CD4-positive, alpha-beta T cell treated with Interleukin-21 for 1 hour (primary cell): ENCODE data around the gene FAM209B.
"Not testable (repeated sequence)": the region's sequence is repeated elsewhere in the genome, so short reads cannot be mapped to it uniquely, and the experiment has no call there.

ENCODE experiments used
- DNase-seq: peaks from one replicate; pipeline ENCODE4 v3.0.0-alpha.2; 2020

The FAM209B gene

DNA sequence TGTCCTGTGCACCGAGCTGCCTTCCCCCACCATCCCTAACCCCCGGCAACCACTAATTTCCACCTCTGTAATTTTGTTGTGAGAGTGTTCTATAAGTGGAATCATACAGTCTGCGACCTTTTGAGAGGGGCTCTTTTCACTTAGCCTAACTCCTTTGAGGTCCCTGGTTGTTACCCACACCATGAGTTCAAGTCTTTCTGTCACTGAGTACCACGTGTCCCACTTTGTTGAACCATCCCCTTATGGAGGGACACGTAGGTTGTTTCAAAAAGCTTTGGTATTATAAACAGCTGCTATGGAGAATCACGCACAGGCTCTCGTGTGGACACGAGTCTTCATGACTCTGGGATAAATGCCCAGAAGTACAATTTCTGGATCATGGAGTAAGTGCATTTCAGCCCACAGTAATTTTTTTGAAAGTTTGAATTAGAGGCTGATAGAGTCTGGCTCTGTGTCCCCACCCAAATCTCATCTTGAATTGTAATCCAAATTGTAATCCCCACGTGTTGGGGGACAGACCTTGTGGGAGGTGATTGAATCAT is 9.5 kb downstream of the FAM209B start:
- DNase-seq: no peak

DNA sequence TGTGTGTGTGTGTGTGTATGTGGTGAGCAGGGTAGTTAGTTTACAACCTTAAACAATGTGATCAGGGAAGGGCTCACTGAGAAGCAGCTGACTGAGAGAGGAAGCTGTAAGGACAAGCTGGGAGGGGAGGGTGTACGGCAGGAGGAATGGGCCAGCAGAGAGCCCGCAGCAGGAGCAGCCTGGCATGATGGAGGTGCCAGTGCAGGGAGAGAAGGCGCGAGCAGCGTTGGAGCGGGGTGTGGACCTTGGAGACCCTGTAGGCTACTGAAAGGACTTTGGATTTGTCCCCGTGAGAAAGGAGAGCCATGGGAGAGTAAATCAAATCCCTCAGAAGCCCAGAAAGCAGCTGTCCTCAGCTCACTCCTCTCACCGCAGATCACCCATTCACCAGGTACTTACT is 18.5 kb downstream of the FAM209B start:
- no peak for DNase-seq

DNA sequence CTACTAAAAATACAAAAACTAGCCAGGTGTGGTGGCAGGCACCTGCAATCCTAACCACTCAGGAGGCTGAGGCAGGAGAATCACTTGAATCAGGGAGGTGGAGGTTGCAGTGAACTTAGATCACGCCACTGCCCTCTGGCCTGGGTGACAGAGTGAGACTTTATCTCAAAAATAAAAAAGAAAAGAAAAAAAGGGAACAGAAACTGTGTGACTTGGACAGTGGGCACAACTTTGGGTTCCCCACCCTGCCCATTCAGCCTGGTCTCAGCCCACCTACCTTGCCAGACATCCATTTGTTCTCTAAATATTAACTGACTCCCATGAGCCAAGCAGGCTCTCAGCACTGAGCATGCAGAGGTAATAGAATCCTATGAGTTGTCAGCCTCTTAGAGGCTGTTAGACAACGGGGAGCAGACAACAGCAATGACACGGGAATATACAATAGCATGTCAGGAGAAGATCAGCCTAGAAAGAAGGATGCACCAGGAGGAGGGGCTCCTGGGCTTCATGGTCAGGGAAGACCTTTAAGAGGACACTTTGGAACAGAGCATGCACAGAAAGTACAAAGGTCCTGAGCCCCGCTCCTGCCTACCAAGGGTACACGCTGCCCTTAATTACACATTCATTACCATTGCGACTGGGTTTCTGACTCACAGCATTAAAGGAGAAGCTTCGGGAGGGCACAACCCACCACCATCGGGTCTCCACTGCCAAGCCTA is 20.0 kb downstream of the FAM209B start:
- DNase-seq: no peak

DNA sequence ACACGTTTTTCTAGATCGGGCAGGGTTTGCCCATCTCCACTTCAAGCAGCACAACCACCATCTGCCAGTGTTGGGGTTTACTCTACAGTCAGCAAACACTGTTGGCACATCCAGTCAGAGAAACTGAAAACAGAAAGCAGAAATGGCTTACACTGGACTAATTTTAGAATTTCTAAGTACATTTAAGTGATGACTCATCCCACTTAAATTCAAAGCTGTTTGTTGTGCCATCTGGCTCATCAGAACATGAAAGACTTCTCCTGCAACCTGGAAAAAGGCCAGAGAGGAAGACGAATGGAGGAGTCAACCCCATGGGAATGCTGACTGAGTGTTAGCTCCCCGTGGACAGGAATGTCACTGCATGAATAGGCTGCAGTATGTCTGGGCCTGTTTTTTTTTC is 21.8 kb downstream of the FAM209B start:
- no peak for DNase-seq

DNA sequence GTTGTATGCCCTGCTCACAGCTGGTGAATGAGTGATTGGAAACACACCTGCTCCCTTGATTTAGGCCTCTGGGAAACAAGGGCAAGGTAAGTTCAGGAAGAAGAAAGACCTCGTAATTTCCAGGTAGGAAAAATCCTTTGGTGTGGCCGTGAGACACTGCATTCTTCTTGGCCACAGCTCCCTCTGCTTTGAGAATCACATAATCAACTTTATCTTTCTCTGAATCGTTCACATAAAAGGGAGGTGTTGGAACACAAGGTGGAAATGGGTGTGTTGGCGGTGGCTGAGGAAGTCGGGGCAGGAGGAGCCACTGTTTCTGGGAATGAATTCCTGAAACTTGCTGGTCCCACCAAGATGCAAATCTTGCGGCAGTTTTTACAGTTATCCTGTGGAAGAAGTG is 25.9 kb downstream of the FAM209B start:
- no peak for DNase-seq

DNA sequence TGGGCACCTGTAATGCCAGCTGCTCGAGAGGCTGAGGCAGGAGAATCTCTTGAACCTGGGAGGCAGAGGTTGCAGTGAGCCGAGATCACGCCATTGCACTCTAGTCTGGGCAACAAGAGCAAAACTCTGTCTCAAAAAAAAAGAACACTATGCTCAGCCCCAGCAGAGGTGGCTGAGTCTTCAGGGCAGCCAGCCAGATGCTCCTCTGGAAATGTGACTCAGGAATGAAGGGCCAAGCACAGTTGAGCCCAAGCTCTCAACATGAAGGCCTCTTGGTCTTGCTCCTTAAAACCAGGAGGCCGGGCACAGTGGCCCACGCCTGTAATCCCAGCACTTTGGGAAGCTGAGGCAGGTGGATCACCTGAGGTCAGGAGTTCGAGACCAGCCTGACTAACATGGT is 31.5 kb downstream of the FAM209B start:
- DNase-seq: not testable (repeated sequence)

DNA sequence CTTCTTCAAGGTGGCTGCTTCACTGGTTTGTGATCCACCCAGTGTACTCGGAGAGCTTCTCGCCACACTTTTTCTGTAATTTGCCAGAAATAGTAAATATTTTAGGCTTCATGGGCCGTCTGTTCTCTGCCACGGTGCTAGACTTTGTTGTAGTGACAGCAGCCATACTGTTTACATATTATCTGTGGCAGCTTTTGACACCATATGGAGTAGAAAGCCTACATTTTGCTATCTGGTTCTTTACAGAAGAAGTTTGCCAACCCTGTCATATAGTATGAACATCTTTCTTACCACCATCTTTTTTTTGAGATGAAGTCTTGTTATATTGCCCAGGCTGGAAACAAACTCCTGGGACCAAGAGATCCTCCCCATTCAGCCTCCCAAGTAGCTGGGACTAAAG is 32.5 kb downstream of the FAM209B start:
- DNase-seq: no peak

DNA sequence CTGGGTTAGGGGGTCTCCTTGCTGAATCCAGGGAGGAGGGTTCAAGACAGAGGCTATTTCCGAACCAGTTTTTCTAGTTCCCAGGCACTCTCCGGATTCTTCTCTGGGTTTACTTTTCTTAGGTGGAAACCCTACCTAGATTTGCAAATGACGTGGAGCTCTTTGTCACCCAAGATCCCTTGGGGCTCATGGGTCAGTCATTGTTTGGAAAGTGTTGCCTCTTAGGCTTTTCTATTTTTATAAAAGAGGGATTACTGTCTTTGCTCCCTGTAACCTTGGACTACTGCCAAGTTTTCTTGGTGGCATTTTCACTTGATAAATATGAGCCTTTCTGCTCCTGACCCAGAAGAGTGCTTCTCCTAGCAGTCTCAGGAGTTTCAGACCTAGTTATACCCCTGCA is 33.6 kb downstream of the FAM209B start:
- no peak for DNase-seq

DNA sequence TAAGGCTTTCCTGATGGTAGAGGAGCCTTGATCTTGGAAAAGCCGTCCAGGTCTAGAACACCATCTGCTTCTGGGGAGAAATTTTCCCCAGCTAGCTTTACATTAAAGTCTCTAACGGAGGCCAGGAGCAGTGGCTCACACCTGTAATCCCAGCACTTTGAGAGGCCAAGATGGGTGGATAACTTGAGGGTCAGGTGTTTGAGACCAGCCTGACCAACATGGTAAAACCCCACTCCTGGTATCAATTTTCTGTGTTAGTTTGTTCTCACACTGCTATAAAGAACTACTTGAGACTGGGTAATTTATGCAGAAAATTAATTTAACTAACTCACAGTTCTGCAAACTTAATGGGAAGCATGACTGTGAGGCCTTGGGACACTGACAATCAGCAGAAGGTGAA is 37.8 kb downstream of the FAM209B start:
- no peak for DNase-seq

DNA sequence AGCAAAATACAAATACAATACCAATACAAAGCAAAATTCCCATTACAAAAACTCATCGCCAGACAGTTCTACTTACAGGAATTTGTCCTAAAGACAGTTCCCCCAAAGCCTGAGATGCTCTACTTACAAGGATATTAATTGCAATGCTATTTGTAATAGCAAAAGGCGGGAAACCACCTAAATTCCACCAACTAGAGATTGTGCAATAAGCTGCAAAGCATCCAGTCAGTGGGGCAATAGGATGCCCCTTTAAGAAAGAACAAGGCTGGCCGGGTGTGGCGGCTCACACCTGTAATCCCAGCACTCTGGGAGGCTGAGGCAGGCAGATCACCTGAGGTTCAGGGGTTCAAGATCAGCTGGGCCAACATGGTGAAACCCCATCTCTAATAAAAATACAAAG is 39.1 kb downstream of the FAM209B start:
- DNase-seq: no peak

DNA sequence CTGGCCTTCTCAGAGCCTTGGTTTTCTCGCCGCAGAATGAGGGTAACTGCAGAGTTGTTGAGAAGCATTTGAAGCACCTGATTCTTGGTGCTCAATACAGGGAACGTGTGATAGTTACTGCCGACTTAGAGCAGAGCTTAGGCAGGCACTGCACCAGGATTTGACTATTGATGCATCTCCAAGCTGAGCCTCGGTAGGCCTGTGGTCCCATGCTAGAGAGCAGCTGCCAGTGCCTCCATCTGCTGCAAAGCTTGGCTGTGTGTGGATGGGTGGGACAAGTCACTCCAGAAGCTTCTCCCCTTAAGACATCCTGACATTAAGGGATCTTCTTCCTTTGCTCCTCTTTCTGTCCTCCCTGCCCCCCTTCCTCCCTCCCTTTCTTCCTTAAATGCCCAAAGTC is 40.9 kb downstream of the FAM209B start:
- DNase-seq: no peak

DNA sequence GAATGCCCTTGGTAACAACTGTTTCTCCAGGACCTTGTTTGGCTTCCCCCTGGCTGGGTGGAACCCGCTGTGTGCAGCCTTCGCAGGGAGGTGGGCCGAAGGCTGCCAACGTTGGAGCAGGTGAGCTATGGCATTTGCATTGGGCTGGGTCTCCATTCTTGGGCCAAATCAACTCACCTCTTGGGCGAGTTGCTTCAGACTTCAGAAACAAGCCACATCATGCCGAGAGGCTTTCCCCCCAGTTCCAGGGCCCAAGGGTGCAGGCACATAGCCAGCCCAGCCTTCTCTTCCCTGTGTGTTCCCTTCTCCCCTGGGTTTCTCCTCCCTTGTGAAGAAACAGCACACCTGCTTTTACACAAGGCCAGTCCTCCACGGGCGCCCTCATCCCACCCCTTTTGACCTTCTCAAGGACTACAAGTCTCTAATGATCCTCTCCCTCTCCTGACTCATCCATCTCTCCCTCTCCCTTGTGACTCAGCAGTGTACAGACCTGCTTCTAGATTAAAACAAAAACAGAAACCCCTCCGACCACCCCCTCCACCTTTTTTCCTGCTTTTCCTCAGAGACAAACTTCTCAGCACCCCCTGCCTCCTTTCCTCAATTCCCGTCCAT is 41.6 kb downstream of the FAM209B start:
- DNase-seq: no peak

DNA sequence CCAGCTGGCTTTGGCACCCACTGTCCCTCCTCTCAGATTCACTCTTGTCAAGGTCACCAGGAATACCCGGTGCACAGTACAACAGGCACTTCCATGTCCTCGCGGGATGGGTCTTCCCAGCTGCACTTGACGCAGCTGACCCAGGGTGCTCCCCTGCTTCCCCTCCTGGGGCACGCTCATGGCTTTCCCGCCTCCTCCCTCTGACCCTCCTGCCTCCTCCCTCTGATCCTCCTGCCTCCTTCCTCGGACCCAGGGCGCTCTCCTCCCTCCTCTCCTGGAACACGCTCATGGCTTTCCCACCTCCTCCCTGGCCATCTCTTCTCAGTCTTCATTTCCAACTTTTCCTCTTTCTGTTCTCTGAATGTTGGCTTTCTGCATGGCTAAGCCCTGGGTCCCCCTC is 42.1 kb downstream of the FAM209B start:
- no peak for DNase-seq

DNA sequence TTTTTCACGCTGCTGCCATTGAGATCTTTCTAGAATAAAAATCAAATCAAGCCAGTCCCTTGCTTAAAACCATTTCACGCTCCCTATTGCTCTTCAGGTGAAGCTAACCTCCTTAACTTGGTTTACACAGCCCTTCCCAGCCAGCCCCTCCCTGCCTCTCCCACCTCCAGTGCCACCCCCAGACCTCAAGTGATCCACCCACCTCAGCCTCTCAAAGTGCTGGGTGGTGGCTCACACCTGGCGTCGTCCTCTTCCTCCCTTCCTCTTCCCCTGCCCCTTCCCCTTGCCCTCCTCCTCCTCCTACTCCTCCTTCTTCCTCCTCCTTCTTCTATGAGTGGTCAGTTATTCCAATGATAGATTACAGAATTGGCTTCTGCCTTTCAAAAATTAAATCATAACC is 42.9 kb downstream of the FAM209B start:
- DNase-seq: no peak

DNA sequence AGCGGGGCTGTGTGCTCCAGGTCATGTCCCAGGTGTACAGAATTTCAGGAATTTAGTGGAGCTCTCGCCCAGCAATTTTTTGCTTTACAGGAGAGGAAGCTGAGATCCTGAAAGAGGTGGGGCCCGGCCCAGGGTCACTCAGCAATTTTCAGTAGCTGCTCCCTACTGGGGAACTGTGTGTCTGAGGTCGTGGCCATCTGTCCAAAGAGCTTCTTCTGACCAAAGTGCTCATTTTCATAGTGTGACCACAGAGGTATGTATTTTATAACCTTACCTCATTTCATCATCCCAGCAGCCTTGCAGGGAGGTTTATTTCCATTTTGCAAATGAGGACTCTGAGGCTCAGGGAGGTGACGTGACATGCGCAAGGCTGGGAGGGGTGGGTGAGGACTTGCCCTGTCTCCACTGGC is 46.3 kb downstream of the FAM209B start:
- DNase-seq: no peak

DNA sequence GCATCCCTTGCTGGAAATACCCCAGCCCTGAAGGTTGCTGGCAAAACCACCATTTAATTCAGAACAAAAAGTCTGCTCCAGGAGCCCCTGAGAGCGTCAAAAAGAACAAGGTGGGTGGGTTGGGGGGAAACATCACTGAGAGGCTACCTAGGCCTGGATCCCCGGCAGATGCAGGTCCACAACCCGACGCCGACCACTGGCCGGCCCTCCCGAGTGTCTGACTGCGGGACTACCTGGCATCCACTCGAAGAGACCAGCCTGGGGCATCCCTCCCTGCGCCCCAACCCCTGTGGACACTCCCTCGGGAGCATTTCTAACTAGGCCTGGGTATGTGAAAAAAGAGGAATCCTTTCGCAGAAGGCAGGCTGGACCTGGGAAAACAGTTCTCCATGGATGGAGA is 47.2 kb downstream of the FAM209B start:
- DNase-seq: no peak

DNA sequence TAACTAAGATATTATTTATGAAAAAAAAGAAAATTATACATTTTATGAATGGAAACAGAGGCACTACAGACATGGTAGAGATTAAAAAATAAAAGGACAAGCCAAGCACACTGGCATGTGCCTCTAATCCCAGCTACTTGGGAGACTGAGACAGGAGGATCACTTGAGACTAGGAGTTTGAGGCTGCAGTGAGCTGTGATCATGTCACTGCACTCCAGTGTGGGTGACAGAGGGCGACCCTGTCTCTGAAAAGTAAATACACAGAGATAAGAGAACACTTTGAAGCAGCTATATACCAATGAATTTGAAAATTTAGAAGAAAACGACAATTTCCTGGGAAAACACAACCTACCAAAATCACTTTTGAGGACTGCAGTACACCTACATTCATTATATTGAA is 48.7 kb downstream of the FAM209B start:
- DNase-seq: no peak

DNA sequence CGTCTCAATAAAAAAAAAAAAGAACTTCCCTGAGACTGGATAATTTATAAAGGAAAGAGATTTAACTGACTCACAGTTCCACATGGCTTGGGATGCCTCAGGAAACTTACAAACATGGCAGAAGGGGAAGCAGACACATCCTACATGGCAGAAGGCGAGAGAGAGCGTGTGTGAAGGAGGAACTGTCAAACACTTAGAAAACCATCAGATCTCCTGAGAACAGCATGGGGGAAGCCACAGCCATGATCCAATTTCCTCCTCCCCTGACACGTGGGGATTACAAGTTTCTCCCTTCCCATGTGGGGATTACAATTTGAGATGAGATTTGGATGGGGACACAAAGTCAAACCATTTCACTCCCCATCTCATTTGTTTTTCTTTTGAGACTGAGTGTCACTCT is 49.5 kb downstream of the FAM209B start:
- no peak for DNase-seq

DNA sequence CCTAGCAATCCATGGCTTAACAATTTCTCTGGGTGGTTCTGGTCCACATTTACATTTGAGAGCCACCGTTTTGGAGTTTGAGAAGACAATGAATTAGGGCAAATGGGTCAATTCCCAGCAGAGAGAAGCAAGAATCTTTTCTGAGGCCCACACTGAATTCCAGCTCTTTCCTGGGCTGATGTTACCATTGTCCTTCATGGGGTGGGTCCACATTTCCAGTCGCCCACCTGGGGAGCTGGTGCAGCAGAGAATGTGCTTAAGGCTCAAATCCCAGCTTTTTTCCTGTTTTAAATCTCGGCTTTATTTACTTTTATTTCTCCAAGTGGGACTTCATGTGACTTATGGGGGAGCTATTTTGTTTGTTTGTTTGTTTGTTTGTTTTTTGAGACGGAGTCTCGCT is 51.9 kb downstream of the FAM209B start:
- no peak for DNase-seq
